Right lobe of liver (tissue), 6 donors: ENCODE results near the gene NR5A1. TPM values are rescaled to one million over a fixed set of nuclear protein-coding genes. Genes with fewer than 3 reads are reported as not detected.

Experiments used
- ATAC-seq, 4 donors: fragments of 200-7000 bp; cut with Tn5 transposase; one replicate each; pipeline ENCODE4 v1.9.1; 2020; ENCODE audit warnings: mild to moderate bottlenecking in 4 of 4, moderate library complexity in 4 of 4
- DNase-seq, 3 donors: peaks; one replicate each; pipeline ENCODE4 v3.0.0-alpha.2; 2020
- H3K27ac ChIP-seq, 3 donors: fragments of 200-600 bp; one replicate each; pipeline ENCODE4 v1.8.0; 2022
- H3K27me3 ChIP-seq, 2 donors: fragments of 200-600 bp; one replicate each; pipeline ENCODE4 v1.8.0; 2022
- H3K36me3 ChIP-seq, 4 donors: fragments of 200-600 bp; sonication (generic) in 1 of 4; one replicate each; pipeline versions ENCODE4 v1.5.1 to v1.8.0; 2017 to 2022; ENCODE audit warnings: control low read depth in 1 of 4
- H3K4me1 ChIP-seq, 4 donors: fragments of 200-600 bp; sonication (generic) in 1 of 4; one replicate each; pipeline versions ENCODE4 v1.5.1 to v1.8.0; 2017 to 2022; ENCODE audit warnings: control low read depth in 1 of 4
- H3K4me3 ChIP-seq, 3 donors: fragments of 200-600 bp; one replicate each; pipeline ENCODE4 v1.8.0; 2022
- H3K9me3 ChIP-seq, 4 donors: fragments of 200-600 bp; sonication (generic) in 1 of 4; one replicate each; pipeline versions ENCODE4 v1.5.1 to v1.8.0; 2017 to 2022; ENCODE audit warnings: control low read depth in 1 of 4
- CTCF ChIP-seq, 4 donors: fragments of 200-600 bp in 3 of 4; fragments of 450-650 bp in 1 of 4; IDR thresholded peaks; one replicate each; pipeline versions ENCODE4 v1.5.1 to v1.8.0; 2016 to 2022; ENCODE audit warnings: antibody characterized with exemption in 4 of 4, mild to moderate bottlenecking in 2 of 4
- POLR2A ChIP-seq: fragments of 450-650 bp; IDR thresholded peaks from one replicate; pipeline ENCODE4 v1.6.1; 2017; ENCODE audit warnings: antibody characterized with exemption, mild to moderate bottlenecking
- WGBS: methylation state at CpG from one replicate; pipeline ENCODE4 v1.1.6; 2018; ENCODE audit warnings: low coverage, low lambda C conversion rate; ENCODE audit not compliant: insufficient coverage; ENCODE audit errors: missing lambda C conversion rate; 5-methylcytosine and 5-hydroxymethylcytosine counted together
- intact Hi-C, 2 donors: fragments of 100-400 bp; cut with DNase I; formaldehyde crosslinking; loops; one replicate each; pipeline versions ENCODE4 v1.11.2 to v1.14.1; 2022
- total RNA-seq, 6 experiments: library from RNA; depleted of rRNA in 2 of 6; stranded (reverse); fragments of >200 nt in 2 of 6; fragmentation: NEBNext Ultra II Directional in 3 of 6; extraction: Animal tissue kit (Norgen Biotek cat#: 25700) in 3 of 6; gene quantifications; one replicate each; pipeline versions ENCODE4 v1.1.0 to v1.2.4, GENCODE V29; 2016 to 2023
- donor health status: DM: no; HTN: yes; CAD: no.
- donor health status: DM: no; HTN: no; CAD: no.
- donor health status: DM: no; HTN: no; CAD: no.
- donor health status: DM: no; HTN: yes; CAD: no.
- donor health status: DM: no; HTN: yes; CAD: no.

NR5A1 gene
- total RNA-seq, 6 experiments from 2014 or later: 0.26 TPM; not detected in 5

- peaks cover 0 to 19% (median 0%) of the 10 kb centered on the region in 4 donors for H3K36me3 ChIP-seq
- TF ChIP-seq CTCF (IDR thresholded peaks at IDR 0.05): no peak
- TF ChIP-seq POLR2A: no peak
- H3K4me1 ChIP-seq: no peaks in the 10 kb centered on the region
- no peak overlapping the region for H3K4me3 ChIP-seq
- H3K27ac ChIP-seq: no peak overlapping the region
- no peak for DNase-seq
- intact Hi-C loops: loop anchor here in 1 of 2 donors (5.0 kb wide), 1 partner anchor 109 kb away; no protein-coding TSS in a partner anchor
- WGBS: 94% methylated on average over 2 of the region's 2 CpGs
- no peaks in the 10 kb centered on the region for H3K9me3 ChIP-seq
- H3K27me3 ChIP-seq: no peaks in the 10 kb centered on the region
- no peak for ATAC-seq
These were observed 23.9 kb upstream of the NR5A1 start for GRCh38 chr9:124531115-124531514.

GRCh38 chr9:124530246-124530645, 23.0 kb upstream of the NR5A1 start:
- H3K9me3 ChIP-seq: no peaks in the 10 kb centered on the region
- 96% methylated on average over 3 of the region's 4 CpGs for WGBS
- H3K4me3 ChIP-seq: no peak overlapping the region
- intact Hi-C loops: loop anchor here in 1 of 2 donors (5.0 kb wide), 1 partner anchor 108 kb away; no protein-coding TSS in a partner anchor
- ATAC-seq: no peak
- no peak overlapping the region for H3K27ac ChIP-seq
- H3K27me3 ChIP-seq: no peaks in the 10 kb centered on the region
- no peak for DNase-seq
- peaks cover 0 to 21% (median 0%) of the 10 kb centered on the region in 4 donors for H3K36me3 ChIP-seq
- H3K4me1 ChIP-seq: no peaks in the 10 kb centered on the region
- TF ChIP-seq POLR2A: no peak
- TF ChIP-seq CTCF (IDR thresholded peaks at IDR 0.05): no peak

DNA sequence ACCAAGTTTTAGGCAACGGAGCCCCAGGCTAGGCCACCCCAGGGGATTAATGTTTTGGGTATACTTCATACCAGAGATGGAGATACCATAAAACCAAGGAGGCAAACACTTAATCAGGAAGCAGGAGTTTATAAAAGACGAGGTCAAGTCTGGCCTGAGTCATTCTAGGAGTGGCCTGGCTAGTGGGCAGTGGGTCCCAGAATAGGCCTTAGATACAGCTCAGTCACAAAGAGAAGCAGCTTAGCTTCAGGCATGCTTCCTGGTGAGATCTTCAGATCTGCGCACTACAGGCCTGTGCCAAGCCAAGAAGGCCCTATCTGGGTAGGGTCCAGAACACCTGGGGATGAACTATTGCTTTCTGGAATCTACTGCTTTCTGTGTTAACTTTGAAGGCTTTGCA, 20.6 kb upstream of the NR5A1 start:
- Histone ChIP-seq H3K9me3 (no peaks in the 10 kb centered on the region), H3K4me3 (no peak overlapping the region), H3K36me3 (peaks cover 0 to 13% (median under 1%) of the 10 kb centered on the region in 4 donors), H3K4me1 (no peaks in the 10 kb centered on the region), H3K27ac (no peak overlapping the region), H3K27me3 (no peaks in the 10 kb centered on the region)
- intact Hi-C loops: no loop called here
- no peak for ATAC-seq
- TF ChIP-seq POLR2A: no peak
- no peak for TF ChIP-seq CTCF (IDR thresholded peaks at IDR 0.05)
- WGBS: 90% methylated on average over 3 of the region's 3 CpGs
- DNase-seq: no peak

DNA sequence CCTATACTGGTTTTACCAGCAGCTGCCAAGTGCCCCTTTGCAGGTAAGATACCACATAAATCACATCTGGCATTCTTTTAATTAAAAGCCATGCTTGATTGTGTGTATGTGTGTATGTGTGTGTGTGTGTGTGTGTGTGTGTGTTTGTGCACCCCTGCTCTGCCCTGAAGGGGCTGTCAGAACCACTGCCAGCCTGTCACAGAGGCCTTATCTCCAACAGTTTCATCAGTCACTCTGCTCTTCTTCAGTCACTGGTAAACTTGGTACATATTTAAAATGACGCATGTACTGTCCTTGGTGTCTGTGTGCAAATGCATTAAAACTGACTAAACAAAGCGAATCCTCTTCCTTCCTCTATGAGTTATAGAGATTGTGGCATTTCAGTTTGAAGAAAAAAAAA, 19.0 kb upstream of the NR5A1 start:
- no peak for ATAC-seq
- no peak for TF ChIP-seq POLR2A
- no peak for TF ChIP-seq CTCF (IDR thresholded peaks at IDR 0.05)
- Histone ChIP-seq H3K4me3 (no peak overlapping the region), H3K36me3 (peaks cover 0 to 13% (median under 1%) of the 10 kb centered on the region in 4 donors), H3K9me3 (no peaks in the 10 kb centered on the region), H3K27ac (no peak overlapping the region), H3K4me1 (no peaks in the 10 kb centered on the region), H3K27me3 (no peaks in the 10 kb centered on the region)
- DNase-seq: no peak
- intact Hi-C loops: no loop called here
- WGBS: 96% methylated on average over 2 of the region's 2 CpGs
